ENCODE measurements around the gene RGS6.

RGS6 gene

DNA sequence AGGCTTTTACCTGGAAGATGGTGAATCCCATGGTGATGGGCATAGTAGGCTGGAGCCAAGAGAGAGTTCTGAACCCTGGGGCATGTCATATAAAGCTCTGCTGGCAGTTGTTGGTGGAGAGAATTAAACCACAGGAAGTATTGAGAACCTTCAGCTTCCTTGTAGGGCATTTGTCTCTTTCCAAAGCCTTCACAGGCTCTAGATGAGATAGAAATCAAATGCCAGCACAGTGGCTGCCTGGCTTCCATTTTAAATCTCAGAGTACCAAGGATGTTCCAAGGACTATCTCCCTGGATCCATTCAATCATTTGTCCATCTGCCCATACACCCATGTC, 592.0 kb downstream of the RGS6 start:
- in situ Hi-C loops (cut with HindIII; ENCODE audit: low pct_ligation_motif_present, low sequenced_read_pairs): loop anchor here (25.0 kb wide), 1 partner anchor 413 kb away; the partner anchor contains the start of gene DCAF4
- Histone ChIP-seq H3K27me3 (replicated peaks) (no peaks in the 10 kb centered on the region), H3K27ac (no peak overlapping the region), H3K36me3 (replicated peaks) (no peaks in the 10 kb centered on the region), H3K4me3 (ENCODE audit: low read depth, low read length) (no peak overlapping the region)
- TF ChIP-seq, protein P1, sequence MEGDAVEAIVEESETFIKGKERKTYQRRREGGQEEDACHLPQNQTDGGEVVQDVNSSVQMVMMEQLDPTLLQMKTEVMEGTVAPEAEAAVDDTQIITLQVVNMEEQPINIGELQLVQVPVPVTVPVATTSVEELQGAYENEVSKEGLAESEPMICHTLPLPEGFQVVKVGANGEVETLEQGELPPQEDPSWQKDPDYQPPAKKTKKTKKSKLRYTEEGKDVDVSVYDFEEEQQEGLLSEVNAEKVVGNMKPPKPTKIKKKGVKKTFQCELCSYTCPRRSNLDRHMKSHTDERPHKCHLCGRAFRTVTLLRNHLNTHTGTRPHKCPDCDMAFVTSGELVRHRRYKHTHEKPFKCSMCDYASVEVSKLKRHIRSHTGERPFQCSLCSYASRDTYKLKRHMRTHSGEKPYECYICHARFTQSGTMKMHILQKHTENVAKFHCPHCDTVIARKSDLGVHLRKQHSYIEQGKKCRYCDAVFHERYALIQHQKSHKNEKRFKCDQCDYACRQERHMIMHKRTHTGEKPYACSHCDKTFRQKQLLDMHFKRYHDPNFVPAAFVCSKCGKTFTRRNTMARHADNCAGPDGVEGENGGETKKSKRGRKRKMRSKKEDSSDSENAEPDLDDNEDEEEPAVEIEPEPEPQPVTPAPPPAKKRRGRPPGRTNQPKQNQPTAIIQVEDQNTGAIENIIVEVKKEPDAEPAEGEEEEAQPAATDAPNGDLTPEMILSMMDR (IDR thresholded peaks at IDR 0.05; ENCODE audit: low read depth, low read length, missing control alignments): no peak
- DNase-seq: no peak

DNA sequence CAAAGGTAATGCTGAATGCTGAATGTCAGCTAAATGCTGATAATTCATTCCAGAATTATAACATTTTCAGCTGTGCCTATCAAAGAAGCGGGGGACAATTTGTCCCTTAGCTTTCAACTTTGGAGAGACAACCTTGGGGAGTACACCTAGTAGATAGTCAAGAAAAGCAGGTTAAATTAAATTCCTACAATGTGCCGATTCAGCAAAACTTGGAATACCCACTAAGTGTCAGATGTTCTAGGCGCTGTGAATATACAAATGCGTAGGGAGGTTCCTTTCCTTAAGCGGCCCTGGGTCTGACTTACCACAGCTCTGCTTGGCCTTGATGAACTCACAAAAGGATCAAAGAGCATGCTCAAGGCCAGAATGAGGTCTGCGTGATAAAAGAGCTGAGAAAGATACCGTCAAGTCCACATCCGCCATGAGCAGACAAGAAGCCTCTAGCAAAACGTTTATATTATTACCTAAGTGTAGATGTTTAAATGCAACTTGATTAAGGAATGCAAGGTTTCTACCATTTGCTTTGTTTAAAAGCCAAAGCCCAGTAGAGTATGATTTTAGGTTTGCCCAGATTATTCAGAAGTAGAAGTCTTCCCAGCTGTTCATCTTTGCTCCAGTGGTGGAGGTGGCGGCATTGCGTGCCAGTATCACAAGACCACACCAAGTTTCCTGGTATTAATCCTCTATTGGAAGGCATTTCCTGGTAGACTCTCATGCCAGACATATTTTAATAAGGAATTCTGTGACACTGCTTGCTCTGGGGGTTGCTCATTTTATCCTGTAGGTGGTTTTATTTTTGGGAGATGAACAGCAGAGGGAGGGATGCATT, 593.1 kb downstream of the RGS6 start:
- Histone ChIP-seq H3K27ac (no peak overlapping the region), H3K27me3 (replicated peaks) (no peaks in the 10 kb centered on the region), H3K36me3 (replicated peaks) (no peaks in the 10 kb centered on the region), H3K4me3 (ENCODE audit: low read depth, low read length) (no peak overlapping the region)
- TF ChIP-seq, protein P1 (IDR thresholded peaks at IDR 0.05; ENCODE audit: low read depth, low read length, missing control alignments): no peak
- in situ Hi-C loops (cut with HindIII; ENCODE audit: low pct_ligation_motif_present, low sequenced_read_pairs): no loop called here
- no peak for DNase-seq

- TF ChIP-seq, protein P1 (IDR thresholded peaks at IDR 0.05; ENCODE audit: low read depth, low read length, missing control alignments): no peak
- H3K27me3 ChIP-seq (replicated peaks): no peaks in the 10 kb centered on the region
- no peak overlapping the region for H3K27ac ChIP-seq
- no peak for DNase-seq
- H3K36me3 ChIP-seq (replicated peaks): no peaks in the 10 kb centered on the region
- in situ Hi-C loops (cut with HindIII; ENCODE audit: low pct_ligation_motif_present, low sequenced_read_pairs): no loop called here
- no peak overlapping the region for H3K4me3 ChIP-seq (ENCODE audit: low read depth, low read length)
Observed at GRCh38 chr14:72527591-72527990, 595.4 kb downstream of the RGS6 start.

DNA sequence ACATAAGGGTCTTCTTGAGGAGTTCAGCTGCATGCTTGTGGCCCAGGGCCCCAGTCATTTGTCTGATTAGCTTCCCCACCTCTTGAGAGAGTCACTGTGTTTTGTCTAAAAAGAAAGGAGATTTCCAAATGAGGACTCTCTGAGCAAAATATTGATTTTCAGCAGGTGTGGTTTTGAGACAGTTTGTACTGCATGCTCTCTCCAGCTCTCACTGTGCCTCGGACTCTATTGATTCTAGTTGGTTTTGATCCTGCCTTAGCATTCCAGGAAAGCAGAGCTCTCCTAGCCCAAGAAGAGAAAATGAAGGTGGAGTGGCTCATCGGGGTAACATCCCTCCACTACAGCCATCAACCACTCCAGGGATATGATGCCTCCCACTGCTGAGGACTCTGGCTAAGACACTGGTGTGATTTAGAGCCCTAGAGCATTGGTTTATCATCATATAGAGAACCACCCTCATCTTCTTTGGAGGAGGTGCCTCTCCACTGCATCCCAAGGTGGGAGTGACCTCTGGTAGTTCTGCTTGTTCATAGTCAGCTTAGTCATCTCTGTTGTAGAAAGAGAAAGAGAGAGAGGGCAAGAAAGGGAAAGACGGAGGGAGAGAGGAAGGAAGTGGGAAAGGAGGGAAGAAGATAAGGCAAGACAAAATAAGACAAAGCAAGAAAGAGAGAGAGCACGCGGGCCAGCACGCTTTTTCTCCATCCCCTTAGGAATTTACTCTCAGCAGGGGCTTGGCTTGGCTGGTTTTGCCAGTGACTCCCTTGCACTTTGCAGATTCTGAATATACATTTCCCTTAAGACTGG, 596.0 kb downstream of the RGS6 start:
- TF ChIP-seq, protein P1 (IDR thresholded peaks at IDR 0.05; ENCODE audit: low read depth, low read length, missing control alignments): no peak
- Histone ChIP-seq H3K4me3 (ENCODE audit: low read depth, low read length) (no peak overlapping the region), H3K36me3 (replicated peaks) (no peaks in the 10 kb centered on the region), H3K27ac (no peak overlapping the region), H3K27me3 (replicated peaks) (no peaks in the 10 kb centered on the region)
- in situ Hi-C loops (cut with HindIII; ENCODE audit: low pct_ligation_motif_present, low sequenced_read_pairs): no loop called here
- DNase-seq: peak; percentile 40

- H3K27ac ChIP-seq: no peak overlapping the region
- H3K27me3 ChIP-seq (replicated peaks): no peaks in the 10 kb centered on the region
- no peak overlapping the region for H3K4me3 ChIP-seq (ENCODE audit: low read depth, low read length)
- TF ChIP-seq, protein P1 (IDR thresholded peaks at IDR 0.05; ENCODE audit: low read depth, low read length, missing control alignments): no peak
- no peak for DNase-seq
- in situ Hi-C loops (cut with HindIII; ENCODE audit: low pct_ligation_motif_present, low sequenced_read_pairs): no loop called here
- H3K36me3 ChIP-seq (replicated peaks): no peaks in the 10 kb centered on the region
Observed at GRCh38 chr14:72528863-72529175, 596.6 kb downstream of the RGS6 start.

Data from brain microvascular endothelial cell (primary cell).